Measurements from ENCODE around the gene HTRA3.

HTRA3 gene

GRCh38 chr4:8269535-8270417 is at the start of gene HTRA3:
TSS of gene HTRA3 (plus strand) at chr4:8269754. CDS start at chr4:8269969, 215 bp downstream.
- no peak for DNase-seq (ENCODE audit: low read depth)

GRCh38 chr4:8220661-8221450 is 48.7 kb upstream of the HTRA3 start:
- no peak for DNase-seq (ENCODE audit: low read depth)

- no peak for DNase-seq (ENCODE audit: low read depth)
Measured at GRCh38 chr4:8221476-8221875, 48.1 kb upstream of the HTRA3 start.

GRCh38 chr4:8221985-8222384 is 47.6 kb upstream of the HTRA3 start:
- no peak for DNase-seq (ENCODE audit: low read depth)

- no peak for DNase-seq (ENCODE audit: low read depth)
Measured at GRCh38 chr4:8222609-8223388, 46.8 kb upstream of the HTRA3 start.

- DNase-seq (ENCODE audit: low read depth), result no peak
Measured at GRCh38 chr4:8224267-8224974, 45.1 kb upstream of the HTRA3 start.

GRCh38 chr4:8224975-8225625 is 44.5 kb upstream of the HTRA3 start:
- no peak for DNase-seq (ENCODE audit: low read depth)

GRCh38 chr4:8225706-8226443 is 43.7 kb upstream of the HTRA3 start:
- no peak for DNase-seq (ENCODE audit: low read depth)

GRCh38 chr4:8227201-8227770 is 42.3 kb upstream of the HTRA3 start:
- DNase-seq (ENCODE audit: low read depth), result no peak

GRCh38 chr4:8227771-8228318 is 41.7 kb upstream of the HTRA3 start:
- DNase-seq (ENCODE audit: low read depth), result no peak

- peak; percentile 61 for DNase-seq (ENCODE audit: low read depth)
Measured at GRCh38 chr4:8228319-8229250, 41.0 kb upstream of the HTRA3 start.

- no peak for DNase-seq (ENCODE audit: low read depth)
Measured at GRCh38 chr4:8229331-8229975, 40.1 kb upstream of the HTRA3 start.

- DNase-seq (ENCODE audit: low read depth), result no peak
Measured at GRCh38 chr4:8230033-8230432, 39.5 kb upstream of the HTRA3 start.

GRCh38 chr4:8230891-8231290 is 38.7 kb upstream of the HTRA3 start:
- no peak for DNase-seq (ENCODE audit: low read depth)

GRCh38 chr4:8231551-8232049 is 38.0 kb upstream of the HTRA3 start:
- no peak for DNase-seq (ENCODE audit: low read depth)

GRCh38 chr4:8232748-8233147 is 36.8 kb upstream of the HTRA3 start:
- no peak for DNase-seq (ENCODE audit: low read depth)

GRCh38 chr4:8233672-8234484 is 35.7 kb upstream of the HTRA3 start:
- DNase-seq (ENCODE audit: low read depth), result no peak
